GM18520 (cell line): ENCODE results near the gene SYNJ2BP.
"Not testable (repeated sequence)": the region's sequence is repeated elsewhere in the genome, so short reads cannot be mapped to it uniquely, and the experiment has no call there.

Experiments
- ATAC-seq: cut with Tn5 transposase; IDR thresholded peaks from one replicate; pipeline ENCODE4 v1.9.1; 2021; ENCODE audit not compliant: unreplicated experiment

Gene SYNJ2BP

GRCh38 chr14:70416725-70417349, at the start of gene SYNJ2BP:
Gene SYNJ2BP, minus strand, starts transcription at chr14:70417090. Its CDS starts 127 bp downstream, at chr14:70416963.
- no peak for ATAC-seq

DNA sequence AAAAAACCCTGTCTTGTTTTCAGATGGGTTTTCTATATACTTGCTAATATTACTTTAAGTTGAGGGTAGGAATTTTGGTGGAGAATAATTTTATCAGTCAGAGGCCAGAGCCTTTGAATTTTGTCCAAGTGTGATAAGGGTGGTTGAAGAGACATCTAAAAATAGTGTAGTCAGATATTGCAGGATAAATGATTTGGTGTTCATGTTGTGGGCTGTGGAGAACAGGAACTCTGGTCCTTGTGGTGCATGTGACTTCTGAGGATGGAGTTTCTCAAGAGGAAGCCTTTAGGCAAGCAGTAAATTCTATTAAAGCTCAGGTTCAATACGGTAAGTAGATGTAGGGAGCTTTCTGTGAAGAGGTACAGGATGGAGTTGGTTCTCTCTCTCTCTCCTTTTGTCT, 37.8 kb upstream of the SYNJ2BP start:
- ATAC-seq = no peak

DNA sequence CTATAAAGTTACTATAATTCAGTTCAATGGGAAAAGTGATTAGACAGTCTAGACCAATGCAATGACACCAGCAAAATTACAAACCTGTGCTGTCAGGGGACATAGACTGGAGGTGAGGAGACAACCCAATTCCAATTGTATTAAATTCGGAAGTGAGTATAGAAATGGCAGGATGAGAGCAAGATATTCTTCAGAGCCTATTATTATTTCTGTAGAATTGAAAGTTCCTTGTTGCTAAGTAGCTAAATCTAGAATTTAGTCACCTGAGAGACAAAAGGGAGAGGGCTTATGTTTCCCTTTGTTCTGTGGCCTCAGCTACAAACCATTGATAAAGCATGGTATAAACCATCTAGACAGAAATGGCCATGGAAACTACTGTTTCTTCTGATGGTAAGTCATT, 35.0 kb upstream of the SYNJ2BP start, which contains the start of gene ADAM21:
Gene ADAM21 (plus strand): TSS at position 301 of the 400 bp plus-strand sequence. CDS start 5,326 bp downstream, outside the sequence.
- ATAC-seq = no peak

DNA sequence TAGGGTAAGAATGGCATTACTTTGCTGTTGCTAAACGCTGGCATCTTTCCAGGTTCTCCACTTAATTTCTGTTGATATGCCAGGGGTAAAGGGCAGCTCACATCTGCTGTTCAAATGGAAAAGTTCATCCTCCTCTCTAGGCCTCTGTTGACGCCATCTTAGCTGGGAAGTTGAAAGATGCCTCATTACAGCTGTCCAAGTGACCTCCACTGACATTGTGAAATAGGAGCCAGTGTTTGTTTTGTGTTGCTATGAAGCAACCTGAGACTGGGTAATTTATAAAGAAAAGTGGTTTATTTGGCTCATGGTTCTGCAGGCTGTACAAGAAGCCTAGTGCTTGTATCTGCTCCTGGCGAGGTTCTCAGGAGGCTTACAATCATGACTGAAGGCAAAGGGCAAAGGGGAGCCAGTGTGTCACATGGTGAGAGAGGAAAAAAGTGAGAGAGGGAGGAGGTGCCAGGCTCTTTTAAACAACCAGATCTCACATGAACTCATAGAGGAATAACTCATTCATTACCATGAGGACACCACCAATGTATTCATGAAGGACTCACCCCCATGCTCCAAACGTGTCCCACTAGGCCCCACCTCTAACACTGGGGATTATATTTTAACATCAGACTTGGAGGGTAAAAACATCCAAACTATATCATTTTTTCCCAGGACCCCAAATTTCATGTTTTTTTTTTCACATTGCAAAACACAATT, 31.9 kb upstream of the SYNJ2BP start:
- ATAC-seq = no peak

DNA sequence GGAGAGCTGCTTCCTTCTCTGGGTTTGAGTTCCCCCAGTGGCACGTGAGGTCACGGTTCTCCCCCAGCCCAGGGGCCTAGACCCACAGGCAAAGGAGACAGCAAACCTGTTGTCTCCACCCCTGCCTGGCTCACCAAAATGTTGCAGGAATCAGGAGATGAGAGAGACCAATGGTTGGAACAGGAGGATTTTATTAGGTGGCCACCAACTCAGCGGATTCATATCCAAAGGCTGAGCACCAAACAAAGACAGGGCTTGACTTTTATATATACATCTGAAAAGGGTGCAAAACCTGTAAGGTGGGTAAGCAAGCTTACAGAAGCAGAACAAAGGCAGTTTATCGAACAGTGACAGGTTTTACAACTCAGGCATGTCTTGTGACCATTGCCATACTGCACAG, 25.9 kb upstream of the SYNJ2BP start:
- ATAC-seq = no peak

- no peak for ATAC-seq
Observed at GRCh38 chr14:70441641-70442040, 24.8 kb upstream of the SYNJ2BP start.

GRCh38 chr14:70436867-70437266, 20.0 kb upstream of the SYNJ2BP start:
- ATAC-seq = no peak

- not testable (repeated sequence) for ATAC-seq
Observed at GRCh38 chr14:70426555-70426954, 9.7 kb upstream of the SYNJ2BP start.

- no peak for ATAC-seq
Observed at GRCh38 chr14:70425354-70425753, 8.5 kb upstream of the SYNJ2BP start.

DNA sequence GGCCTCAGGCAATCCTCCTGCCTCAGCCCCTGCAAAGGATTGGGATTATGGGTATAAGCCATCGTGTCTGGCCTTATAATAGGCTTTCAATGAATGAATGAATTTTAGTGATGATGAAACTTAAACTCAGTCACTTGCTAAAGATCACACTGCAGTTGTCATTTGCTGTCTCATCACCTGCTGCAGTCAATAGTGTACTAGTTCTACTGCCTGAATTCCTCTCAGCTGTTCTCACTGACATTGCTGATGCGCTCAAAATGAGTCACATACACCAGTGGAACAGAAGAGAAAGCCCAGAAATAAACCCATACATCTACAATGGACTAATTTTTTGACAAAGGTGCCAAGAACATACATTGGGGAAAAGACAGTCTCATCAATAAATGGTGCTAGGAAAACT, 5.6 kb upstream of the SYNJ2BP start:
- no peak for ATAC-seq

- not testable (repeated sequence) for ATAC-seq
Observed at GRCh38 chr14:70419270-70419931, 2.5 kb upstream of the SYNJ2BP start.

DNA sequence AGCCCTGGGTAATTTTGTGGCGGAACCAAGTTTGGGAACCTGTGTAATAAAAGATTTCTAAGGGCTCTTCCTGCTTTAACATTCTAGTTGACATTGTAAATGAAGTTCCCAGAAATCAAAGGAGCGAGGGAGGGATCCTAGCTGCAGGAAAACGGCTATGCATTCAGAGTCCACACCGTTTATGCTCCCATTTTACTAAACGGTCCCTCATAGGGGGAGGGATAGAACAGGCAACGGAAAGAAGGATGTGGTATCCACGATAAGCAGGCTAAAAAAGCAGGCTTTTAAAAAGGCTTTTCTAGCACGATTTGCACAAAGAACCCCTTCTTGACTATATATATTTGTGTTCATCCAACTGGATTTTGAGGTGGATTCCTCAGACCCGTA, 559 bp downstream of the SYNJ2BP start:
- no peak for ATAC-seq

DNA sequence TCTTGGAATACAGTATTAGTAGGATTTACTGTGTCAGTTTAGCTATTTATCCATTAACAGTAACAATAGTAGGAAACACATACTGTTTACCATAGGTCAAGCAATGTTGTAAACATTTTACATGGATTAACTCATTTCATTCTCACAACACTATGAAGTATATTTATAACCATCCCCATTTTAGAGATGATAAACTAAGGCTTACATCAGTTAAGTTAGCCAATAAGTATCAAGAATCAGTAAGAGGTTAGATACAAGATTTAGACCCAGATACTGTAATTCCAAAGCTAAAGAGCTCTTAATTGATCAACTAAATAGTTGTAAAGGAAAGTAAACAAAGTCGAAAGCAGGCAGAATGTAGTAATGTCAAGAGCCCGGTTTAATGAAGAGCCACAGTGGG, 1.1 kb downstream of the SYNJ2BP start:
- ATAC-seq = no peak

- no peak for ATAC-seq
Observed at GRCh38 chr14:70407621-70408020, 9.3 kb downstream of the SYNJ2BP start.

DNA sequence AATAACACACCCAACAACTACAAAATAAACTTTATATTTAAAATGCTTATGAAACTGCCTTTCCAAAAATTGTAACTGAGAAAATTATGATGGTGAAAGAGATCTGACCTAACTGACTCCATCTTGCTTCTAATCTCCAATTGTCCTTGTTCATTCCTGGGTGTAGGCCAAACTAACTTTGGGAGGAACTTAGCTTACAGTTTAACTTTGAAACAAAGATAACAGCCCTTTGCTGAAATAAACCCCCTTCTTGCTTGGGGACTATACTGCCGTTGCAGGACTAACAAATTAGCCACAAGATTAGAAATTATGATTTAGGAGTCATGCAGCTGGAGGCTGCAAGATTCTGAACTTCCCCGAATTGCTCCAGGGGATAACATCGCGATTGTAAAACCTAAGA, 10.7 kb downstream of the SYNJ2BP start:
- ATAC-seq = not testable (repeated sequence)

- ATAC-seq = not testable (repeated sequence)
Observed at GRCh38 chr14:70403335-70403734, 13.6 kb downstream of the SYNJ2BP start.

- ATAC-seq = no peak
Observed at GRCh38 chr14:70401643-70402042, 15.2 kb downstream of the SYNJ2BP start.

- no peak for ATAC-seq
Observed at GRCh38 chr14:70398706-70399431, 18.0 kb downstream of the SYNJ2BP start.

DNA sequence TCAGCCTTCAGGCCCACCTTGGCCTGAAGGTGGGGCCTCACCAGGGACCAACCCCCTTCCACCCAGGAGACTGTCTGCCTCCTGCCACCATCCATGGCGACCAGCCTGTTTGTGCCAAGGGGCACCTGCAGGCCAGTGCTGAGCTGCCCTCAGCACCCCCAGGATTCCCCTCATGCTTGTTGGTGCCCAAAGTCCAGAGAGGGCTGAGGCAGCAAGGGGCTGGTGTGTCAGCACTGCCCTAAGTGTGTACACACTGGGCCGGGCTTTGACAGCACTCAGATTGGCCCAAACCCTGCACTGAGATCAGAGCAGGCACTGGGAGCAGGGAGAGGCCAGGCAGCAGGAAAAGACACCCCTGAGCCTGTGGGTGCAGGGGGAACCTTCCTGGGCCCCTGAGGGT, 18.6 kb downstream of the SYNJ2BP start:
- no peak for ATAC-seq

DNA sequence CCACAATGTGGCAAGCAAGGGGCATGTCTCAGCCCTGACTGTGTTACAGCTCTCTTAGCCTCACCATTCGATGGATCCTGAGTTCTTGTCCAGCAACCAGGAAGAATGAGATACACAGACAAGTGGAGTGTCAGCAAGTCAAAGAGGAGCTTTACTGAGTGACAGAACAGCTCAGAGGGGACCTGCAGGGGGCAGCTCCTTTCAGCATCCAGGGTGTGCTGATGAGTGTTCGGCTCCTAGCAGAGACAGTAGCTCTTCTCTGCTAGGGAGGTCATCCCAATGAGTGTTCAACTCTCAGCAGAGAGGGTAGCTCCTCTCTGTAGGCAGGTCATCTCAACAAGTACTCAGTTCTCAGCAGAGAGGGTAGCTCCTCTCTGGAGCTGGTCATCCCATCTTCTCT, 19.1 kb downstream of the SYNJ2BP start:
- ATAC-seq = no peak

- no peak for ATAC-seq
Observed at GRCh38 chr14:70394674-70395306, 22.1 kb downstream of the SYNJ2BP start.
